Neural progenitor cell (in vitro differentiated cells): Measurements from ENCODE around the gene DBNDD1. TPM values are rescaled to one million over a fixed set of nuclear protein-coding genes. Genes with fewer than 3 reads are reported as not detected.

Experiments used
- DNase-seq: peaks from one replicate; pipeline ENCODE4 v3.0.0-alpha.2; 2016; ENCODE audit warnings: low spot score
- H2AFZ ChIP-seq: fragments of 200-600 bp; sonication (generic); replicated peaks from 2 replicates; pipeline ENCODE4 v1.6.1; 2016; ENCODE audit warnings: antibody characterized with exemption
- H3F3A ChIP-seq: fragments of 200-600 bp; sonication (generic); 2 replicates; pipeline ENCODE4 v1.6.1; 2016; ENCODE audit warnings: antibody characterized with exemption, low read depth
- H3K27ac ChIP-seq: fragments of 200-600 bp; sonication (generic); 2 replicates; pipeline ENCODE4 v1.5.1; 2016; ENCODE audit warnings: mild to moderate bottlenecking
- H3K27me3 ChIP-seq: fragments of 200-600 bp; sonication (generic); 2 replicates; pipeline ENCODE4 v1.6.1; 2016; ENCODE audit warnings: mild to moderate bottlenecking, moderate library complexity
- H3K36me3 ChIP-seq: fragments of 200-600 bp; sonication (generic); 2 replicates; pipeline ENCODE4 v1.5.1; 2016
- H3K4me1 ChIP-seq: fragments of 200-600 bp; sonication (generic); 2 replicates; pipeline ENCODE4 v1.6.1; 2016; ENCODE audit warnings: mixed run types
- H3K4me2 ChIP-seq: fragments of 200-600 bp; sonication (generic); 2 replicates; pipeline ENCODE4 v1.6.1; 2016
- H3K4me3 ChIP-seq: fragments of 200-600 bp; sonication (generic); 2 replicates; pipeline ENCODE4 v1.5.1; 2016
- H3K79me2 ChIP-seq: fragments of 200-600 bp; sonication (generic); 2 replicates; pipeline ENCODE4 v1.6.1; 2016; ENCODE audit warnings: low read depth
- H3K9ac ChIP-seq: fragments of 200-600 bp; sonication (generic); 2 replicates; pipeline ENCODE4 v1.6.1; 2016
- H3K9me3 ChIP-seq: fragments of 200-600 bp; sonication (generic); 2 replicates; pipeline ENCODE4 v1.5.1; 2016; ENCODE audit warnings: low read depth
- H4K20me1 ChIP-seq: fragments of 200-600 bp; sonication (generic); 2 replicates; pipeline ENCODE4 v1.6.1; 2016; ENCODE audit warnings: low read depth
- H3K27ac Mint-ChIP-seq: 3 replicates; pipeline ENCODE4 v1.8.0; 2021; ENCODE audit warnings: mixed read lengths
- H3K27me3 Mint-ChIP-seq: 2 replicates; pipeline ENCODE4 v1.8.0; 2022; ENCODE audit warnings: low read depth, mild to moderate bottlenecking, inconsistent platforms, moderate library complexity, mixed read lengths; ENCODE audit not compliant: insufficient read depth
- H3K36me3 Mint-ChIP-seq: 3 replicates; pipeline ENCODE4 v1.8.0; 2021; ENCODE audit warnings: mixed read lengths
- H3K4me1 Mint-ChIP-seq: 3 replicates; pipeline ENCODE4 v1.8.0; 2021; ENCODE audit warnings: mixed read lengths
- H3K4me3 Mint-ChIP-seq: 3 replicates; pipeline ENCODE4 v1.8.0; 2021; ENCODE audit warnings: mild to moderate bottlenecking, moderate library complexity, mixed read lengths
- H3K9me3 Mint-ChIP-seq: 3 replicates; pipeline ENCODE4 v1.8.0; 2020; ENCODE audit warnings: mixed read lengths
- CTCF ChIP-seq: fragments of 200-600 bp; sonication (generic); IDR thresholded peaks from 2 replicates; pipeline ENCODE4 v1.5.1; 2017; ENCODE audit warnings: antibody characterized with exemption, mild to moderate bottlenecking
- EZH2 ChIP-seq: fragments of 200-600 bp; sonication (generic); IDR thresholded peaks from 2 replicates; pipeline ENCODE4 v1.6.1; 2017; ENCODE audit warnings: antibody characterized with exemption, mild to moderate bottlenecking, moderate library complexity
- EZH2phosphoT487 ChIP-seq: fragments of 200-600 bp; sonication (generic); IDR thresholded peaks from 2 replicates; pipeline ENCODE4 v1.6.1; 2017; ENCODE audit warnings: antibody characterized with exemption
- total RNA-seq: library from RNA; depleted of rRNA; stranded (reverse); fragments of >200 nt; gene quantifications from 2 replicates; pipeline ENCODE4 v1.2.3, GENCODE V29; 2015; ENCODE audit warnings: low replicate concordance

DBNDD1 gene
- total RNA-seq, 1 donor from 2014 or later, result 5.2 TPM

GRCh38 chr16:90050969-90051368, 31.7 kb upstream of the DBNDD1 start:
- no peak overlapping the region for H3K4me2 ChIP-seq
- no peak overlapping the region for H3K27ac ChIP-seq
- Mint-ChIP-seq H3K4me1 (peaks cover 13% of the 10 kb centered on the region), H3K4me3 (no peak overlapping the region), H3K36me3 (peaks cover 5% of the 10 kb centered on the region), H3K27me3 (peaks cover 25% of the 10 kb centered on the region), H3K9me3 (peaks cover 31% of the 10 kb centered on the region), H3K27ac (no peak overlapping the region)
- no peak for DNase-seq
- H3K4me3 ChIP-seq, result no peak overlapping the region
- H3K36me3 ChIP-seq, result no peaks in the 10 kb centered on the region
- H3K79me2 ChIP-seq, result no peaks in the 10 kb centered on the region
- peaks cover 7% of the 10 kb centered on the region for H3K27me3 ChIP-seq
- H3K9ac ChIP-seq, result no peak overlapping the region
- TF ChIP-seq EZH2phosphoT487 (no peak), CTCF (no peak)
- H4K20me1 ChIP-seq, result no peaks in the 10 kb centered on the region
- no peaks in the 10 kb centered on the region for H3K9me3 ChIP-seq
- H2AFZ ChIP-seq, result no peak overlapping the region
- H3F3A ChIP-seq, result peaks cover 23% of the 10 kb centered on the region
- H3K4me1 ChIP-seq, result peaks cover 10% of the 10 kb centered on the region

GRCh38 chr16:90048737-90049330, 29.6 kb upstream of the DBNDD1 start:
- no peaks in the 10 kb centered on the region for H3K79me2 ChIP-seq
- H3K9me3 Mint-ChIP-seq, result peaks cover 13% of the 10 kb centered on the region
- H3F3A ChIP-seq, result peaks cover 23% of the 10 kb centered on the region
- TF ChIP-seq CTCF, result no peak
- TF ChIP-seq EZH2, result no peak
- no peak for TF ChIP-seq EZH2phosphoT487
- H3K36me3 ChIP-seq, result no peaks in the 10 kb centered on the region
- no peak overlapping the region for H3K27ac Mint-ChIP-seq
- peaks cover 16% of the 10 kb centered on the region for H3K27me3 Mint-ChIP-seq
- H3K9me3 ChIP-seq, result no peaks in the 10 kb centered on the region
- H3K9ac ChIP-seq, result no peak overlapping the region
- peaks cover 10% of the 10 kb centered on the region for H3K4me1 ChIP-seq
- no peak for DNase-seq
- H3K4me2 ChIP-seq, result no peak overlapping the region
- no peak overlapping the region for H3K27ac ChIP-seq
- peaks cover 13% of the 10 kb centered on the region for H3K4me1 Mint-ChIP-seq
- H3K27me3 ChIP-seq, result peaks cover 7% of the 10 kb centered on the region
- H3K4me3 Mint-ChIP-seq, result no peak overlapping the region
- H3K36me3 Mint-ChIP-seq, result peaks cover 5% of the 10 kb centered on the region
- no peak overlapping the region for H2AFZ ChIP-seq
- H4K20me1 ChIP-seq, result no peaks in the 10 kb centered on the region
- no peak overlapping the region for H3K4me3 ChIP-seq

GRCh38 chr16:90048347-90048722, 29.1 kb upstream of the DBNDD1 start:
- Histone ChIP-seq H3K4me1 (peaks cover 10% of the 10 kb centered on the region), H3K9ac (no peak overlapping the region), H3K9me3 (no peaks in the 10 kb centered on the region), H3K4me2 (no peak overlapping the region), H3K79me2 (no peaks in the 10 kb centered on the region), H3F3A (peaks cover 23% of the 10 kb centered on the region), H4K20me1 (no peaks in the 10 kb centered on the region), H3K4me3 (no peak overlapping the region), H2AFZ (no peak overlapping the region), H3K36me3 (no peaks in the 10 kb centered on the region), H3K27ac (no peak overlapping the region), H3K27me3 (peaks cover 7% of the 10 kb centered on the region)
- Mint-ChIP-seq H3K27ac (no peak overlapping the region), H3K27me3 (peaks cover 16% of the 10 kb centered on the region), H3K4me1 (peaks cover 13% of the 10 kb centered on the region), H3K4me3 (peak overlapping the region; percentile 67), H3K36me3 (peaks cover 4% of the 10 kb centered on the region), H3K9me3 (peaks cover 10% of the 10 kb centered on the region)
- DNase-seq, result no peak
- TF ChIP-seq EZH2phosphoT487, result no peak
- TF ChIP-seq EZH2, result no peak
- TF ChIP-seq CTCF, result no peak
